ENCODE results near the gene SHOX.
"Not testable (repeated sequence)": the region's sequence is repeated elsewhere in the genome, so short reads cannot be mapped to it uniquely, and the experiment has no call there.

SHOX gene

DNA sequence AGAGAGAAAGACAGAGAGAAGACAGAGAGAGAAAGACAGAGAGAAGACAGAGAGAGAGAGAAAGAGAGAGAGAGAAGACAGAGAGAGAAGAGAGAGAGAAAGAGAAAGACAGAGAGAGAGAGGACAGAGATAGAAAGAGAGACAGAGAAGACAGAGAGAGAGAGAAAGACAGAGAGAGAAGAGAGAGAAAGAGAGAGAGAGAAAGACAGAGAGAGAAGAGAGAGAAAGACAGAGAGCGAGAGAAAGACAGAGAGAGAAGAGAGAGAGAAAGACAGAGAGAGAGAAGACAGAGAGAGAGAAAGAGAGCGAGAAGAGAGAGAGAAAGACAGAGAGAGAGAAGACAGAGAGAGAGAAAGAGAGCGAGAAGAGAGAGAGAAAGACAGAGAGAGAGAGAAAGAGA lies 7.8 kb upstream of the SHOX start:
- not testable (repeated sequence) for DNase-seq

DNA sequence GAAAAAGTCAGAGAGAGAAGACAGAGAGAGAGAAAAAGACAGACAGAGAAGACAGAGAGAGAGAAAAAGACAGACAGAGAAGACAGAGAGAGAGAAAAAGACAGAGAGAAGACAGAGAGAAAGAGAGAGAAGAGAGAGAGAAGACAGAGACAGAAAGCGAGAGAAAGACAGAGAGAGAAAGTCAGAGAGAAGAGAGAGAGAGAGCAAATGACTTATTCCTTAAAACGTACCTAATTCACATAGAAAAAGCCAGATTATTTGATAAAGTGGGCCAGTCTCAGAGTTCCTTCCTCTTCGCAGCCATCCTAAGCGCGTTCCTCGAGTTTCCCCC lies 7.4 kb upstream of the SHOX start:
- no peak for DNase-seq

DNA sequence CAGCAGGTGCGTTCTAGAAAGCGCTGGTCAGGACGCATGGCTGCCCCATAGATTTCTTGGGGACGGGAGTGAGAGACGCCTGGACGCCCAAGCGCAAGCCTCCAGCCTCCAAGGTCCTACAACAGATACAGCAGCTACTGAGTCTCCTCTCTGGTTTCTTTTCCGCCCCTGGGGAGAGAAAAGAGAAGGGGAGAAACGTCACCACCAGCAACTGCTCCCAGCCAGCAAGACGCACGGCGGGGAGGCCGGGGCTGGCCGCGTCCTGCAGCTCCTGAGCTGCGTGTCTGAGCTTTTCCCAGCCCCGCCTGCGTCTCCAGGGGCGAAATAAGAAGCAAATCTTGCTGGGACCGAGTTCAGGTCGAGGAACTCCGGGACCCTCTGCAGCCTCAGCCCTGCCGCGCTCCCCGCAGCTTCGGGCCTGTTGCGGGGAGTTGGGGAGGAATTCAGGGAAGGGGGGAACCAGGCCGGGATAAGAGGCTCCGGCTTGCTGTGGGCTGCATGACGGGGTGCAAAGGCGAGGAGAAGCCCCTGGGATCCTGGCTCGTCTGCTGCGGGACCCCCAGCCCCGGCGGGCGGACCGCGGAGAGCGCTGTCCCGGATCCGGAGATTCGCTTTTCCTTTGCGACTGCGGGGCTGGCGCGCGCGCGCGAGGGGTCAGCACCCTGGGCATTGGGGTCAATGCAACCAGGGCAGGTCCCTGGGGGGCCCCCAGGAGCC lies 6.8 kb upstream of the SHOX start:
- DNase-seq: no peak

DNA sequence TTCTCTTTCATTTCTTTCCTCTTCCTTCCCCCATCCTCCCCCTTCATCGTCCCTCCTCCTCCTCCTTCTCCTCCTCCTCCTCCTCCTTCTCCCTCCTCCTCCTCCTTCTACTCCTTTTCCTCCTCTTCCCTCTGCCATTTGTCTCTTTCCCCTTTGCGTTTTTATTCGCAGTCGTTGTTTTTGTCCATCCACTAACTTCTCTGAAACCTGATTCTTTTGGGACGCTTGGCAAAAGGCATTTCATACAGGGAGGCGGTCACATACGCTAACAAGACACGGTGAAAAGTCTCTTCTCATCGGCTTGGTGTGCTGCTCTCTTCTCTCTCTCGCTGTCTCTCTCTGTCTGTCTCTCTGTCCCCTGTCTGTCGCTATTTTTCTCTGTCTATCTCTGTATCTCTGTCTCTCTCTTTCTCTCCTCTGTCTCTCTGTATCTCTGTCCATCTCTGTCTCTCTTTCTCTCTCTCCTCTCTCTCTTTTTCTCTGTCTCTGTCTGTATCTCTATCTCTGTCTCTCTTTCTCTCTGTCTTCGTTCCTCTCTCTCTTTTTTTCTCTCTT lies 5.4 kb upstream of the SHOX start:
- DNase-seq: no peak

DNA sequence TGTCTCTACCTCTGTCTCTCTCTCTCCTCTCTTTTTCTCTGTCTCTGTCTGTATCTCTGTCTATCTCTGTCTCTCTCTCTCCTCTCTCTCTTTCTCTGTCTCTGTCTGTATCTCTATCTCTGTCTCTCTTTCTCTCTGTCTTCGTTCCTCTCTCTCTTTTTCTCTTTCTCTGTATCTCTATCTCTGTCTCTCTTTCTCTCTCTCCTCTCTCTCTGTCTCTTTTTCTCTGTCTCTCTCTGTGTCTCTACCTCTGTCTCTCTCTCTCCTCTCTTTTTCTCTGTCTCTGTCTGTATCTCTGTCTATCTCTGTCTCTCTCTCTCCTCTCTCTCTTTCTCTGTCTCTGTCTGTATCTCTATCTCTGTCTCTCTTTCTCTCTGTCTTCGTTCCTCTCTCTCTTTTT lies 4.5 kb upstream of the SHOX start:
- not testable (repeated sequence) for DNase-seq

DNA sequence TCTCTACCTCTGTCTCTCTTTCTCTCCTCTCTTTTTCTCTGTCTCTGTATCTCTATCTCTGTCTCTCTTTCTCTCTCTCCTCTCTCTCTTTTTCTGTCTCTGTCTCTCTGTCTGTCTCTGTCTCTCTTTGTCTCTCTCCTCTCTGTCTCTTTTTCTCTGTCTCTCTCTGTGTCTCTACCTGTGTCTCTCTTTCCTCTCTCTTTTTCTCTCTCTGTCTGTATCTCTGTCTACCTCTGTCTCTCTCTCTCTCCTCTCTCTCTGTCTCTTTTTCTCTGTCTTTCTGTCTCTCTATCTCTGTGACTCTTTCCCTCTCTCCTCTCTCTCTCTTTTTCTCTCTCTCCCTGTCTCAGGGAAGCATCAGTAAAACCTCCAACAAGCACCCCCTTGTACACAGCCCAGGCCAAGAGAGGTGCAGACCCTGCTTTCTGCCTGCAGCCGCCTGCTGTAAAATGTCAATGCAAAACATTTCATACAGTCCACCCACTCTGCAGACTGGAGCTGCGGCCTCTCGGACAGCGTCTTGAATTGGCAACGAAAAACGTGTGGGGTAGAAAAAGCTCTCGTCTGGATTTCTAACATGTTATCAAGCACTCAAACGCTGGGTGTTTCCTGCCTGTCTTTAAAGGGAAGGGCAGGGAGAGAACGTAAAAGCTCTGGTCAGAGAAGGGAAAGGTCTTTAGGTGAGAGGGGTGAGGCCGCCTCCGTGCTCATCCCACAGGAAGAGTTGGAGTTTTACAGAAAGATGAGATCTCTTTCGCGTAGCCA lies 3.7 kb upstream of the SHOX start:
- no peak for DNase-seq

DNA sequence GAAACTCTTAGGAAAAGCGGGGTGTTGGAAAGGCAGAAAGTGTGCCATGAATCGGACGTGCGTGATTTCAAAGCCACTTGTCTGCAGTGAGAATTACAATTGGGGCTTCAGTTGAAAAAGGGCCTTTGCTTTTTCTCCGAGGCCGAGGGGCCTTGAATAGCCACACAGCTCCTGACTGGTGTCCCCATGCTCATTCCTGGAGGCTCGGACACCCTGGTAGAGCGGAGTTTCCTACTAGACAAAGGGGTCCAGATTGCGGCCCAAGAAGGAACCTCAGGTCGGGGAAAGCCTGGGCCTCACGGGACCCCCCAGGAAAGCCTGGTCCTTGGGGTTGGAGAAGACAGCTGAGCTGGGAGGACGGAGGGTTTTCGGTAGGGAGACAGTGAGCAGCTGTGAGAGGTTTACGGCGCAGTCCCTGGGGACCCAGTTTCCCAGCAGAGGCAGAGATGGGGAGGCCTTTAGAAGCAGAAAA lies 3.0 kb upstream of the SHOX start:
- no peak for DNase-seq

DNA sequence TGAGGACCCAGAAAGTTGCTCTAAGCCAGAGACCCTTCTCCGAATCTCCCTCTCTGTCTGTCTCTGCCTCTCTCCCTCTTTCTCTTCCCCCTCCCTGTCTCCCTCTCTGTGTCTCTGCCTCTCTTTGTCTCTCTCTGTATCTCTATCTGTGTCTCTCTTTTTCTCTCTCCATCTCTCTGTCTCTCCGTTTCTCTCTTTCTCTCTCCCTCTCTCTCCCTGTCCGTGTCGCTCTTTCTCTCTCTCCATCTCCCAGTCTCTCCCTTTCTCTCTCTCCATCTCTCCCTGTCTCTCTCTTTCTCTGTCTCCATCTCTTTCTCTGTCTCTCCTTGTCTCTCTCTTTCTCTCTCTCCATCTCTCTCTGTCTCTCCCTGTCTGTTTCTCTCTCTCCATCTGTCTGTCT lies 2.6 kb upstream of the SHOX start:
- DNase-seq: no peak

DNA sequence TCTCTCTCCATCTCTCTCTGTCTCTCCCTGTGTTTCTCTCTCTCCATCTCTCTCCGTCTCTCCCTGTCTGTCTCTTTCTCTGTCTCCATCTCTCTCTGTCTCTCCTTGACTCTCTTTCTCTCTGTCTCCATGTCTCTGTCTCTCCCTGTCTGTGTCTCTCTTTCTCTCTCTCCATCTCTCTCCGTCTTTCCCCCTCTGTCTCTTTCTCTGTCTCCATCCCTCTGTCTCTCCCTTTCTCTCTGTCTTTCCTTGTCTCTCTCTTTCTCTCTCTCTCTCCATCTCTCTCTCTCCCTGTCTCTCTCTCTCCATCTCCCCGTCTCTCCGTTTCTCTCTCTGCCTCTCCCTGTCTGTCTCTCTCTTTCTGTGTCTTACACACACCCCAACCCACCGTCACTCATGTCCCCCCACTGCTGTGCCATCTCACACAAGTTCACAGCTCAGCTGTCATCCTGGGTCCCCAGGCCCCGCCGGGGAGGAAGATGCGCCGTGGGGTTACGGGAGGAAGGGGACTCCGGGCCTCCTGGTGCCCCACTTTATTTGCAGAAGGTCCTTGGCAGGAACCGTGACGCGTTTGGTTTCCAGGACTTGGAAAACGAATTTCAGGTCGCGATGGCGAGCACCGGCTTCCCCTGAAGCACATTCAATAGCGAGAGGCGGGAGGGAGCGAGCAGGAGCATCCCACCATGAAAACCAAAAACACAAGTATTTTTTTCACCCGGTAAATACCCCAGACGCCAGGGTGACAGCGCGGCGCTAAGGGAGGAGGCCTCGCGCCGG lies 1.2 kb upstream of the SHOX start:
- DNase-seq: no peak

DNA sequence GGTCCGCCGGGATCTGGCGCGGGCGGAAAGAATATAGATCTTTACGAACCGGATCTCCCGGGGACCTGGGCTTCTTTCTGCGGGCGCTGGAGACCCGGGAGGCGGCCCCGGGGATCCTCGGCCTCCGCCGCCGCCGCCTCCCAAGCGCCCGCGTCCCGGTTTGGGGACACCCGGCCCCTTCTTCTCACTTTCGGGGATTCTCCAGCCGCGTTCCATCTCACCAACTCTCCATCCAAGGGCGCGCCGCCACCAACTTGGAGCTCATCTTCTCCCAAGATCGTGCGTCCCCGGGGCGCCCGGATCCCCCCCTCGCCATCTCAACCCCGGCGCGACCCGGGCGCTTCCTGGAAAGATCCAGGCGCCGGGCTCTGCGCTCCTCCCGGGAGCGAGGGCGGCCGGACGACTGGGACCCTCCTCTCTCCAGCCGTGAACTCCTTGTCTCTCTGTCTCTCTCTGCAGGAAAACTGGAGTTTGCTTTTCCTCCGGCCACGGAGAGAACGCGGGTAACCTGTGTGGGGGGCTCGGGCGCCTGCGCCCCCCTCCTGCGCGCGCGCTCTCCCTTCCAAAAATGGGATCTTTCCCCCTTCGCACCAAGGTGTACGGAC lies 482 bp upstream of the SHOX start:
- DNase-seq: no peak

DNA sequence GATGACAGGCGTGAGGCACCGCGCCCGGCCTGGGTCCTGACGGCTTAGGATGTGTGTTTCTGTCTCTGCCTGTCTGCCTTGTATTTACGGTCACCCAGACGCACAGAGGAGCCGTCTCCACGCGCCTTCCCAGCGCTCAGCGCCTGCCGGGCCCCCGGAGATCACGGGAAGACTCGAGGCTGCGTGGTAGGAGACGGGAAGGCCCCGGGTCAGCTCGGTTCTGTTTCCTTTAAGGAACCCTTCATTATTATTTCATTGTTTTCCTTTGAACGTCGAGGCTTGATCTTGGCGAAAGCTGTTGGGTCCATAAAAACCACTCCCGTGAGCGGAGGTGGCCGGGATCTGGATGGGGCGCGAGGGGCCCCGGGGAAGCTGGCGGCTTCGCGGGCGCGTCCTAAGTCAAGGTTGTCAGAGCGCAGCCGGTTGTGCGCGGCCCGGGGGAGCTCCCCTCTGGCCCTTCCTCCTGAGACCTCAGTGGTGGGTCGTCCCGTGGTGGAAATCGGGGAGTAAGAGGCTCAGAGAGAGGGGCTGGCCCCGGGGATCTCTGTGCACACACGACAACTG lies 1.3 kb downstream of the SHOX start:
- no peak for DNase-seq

DNA sequence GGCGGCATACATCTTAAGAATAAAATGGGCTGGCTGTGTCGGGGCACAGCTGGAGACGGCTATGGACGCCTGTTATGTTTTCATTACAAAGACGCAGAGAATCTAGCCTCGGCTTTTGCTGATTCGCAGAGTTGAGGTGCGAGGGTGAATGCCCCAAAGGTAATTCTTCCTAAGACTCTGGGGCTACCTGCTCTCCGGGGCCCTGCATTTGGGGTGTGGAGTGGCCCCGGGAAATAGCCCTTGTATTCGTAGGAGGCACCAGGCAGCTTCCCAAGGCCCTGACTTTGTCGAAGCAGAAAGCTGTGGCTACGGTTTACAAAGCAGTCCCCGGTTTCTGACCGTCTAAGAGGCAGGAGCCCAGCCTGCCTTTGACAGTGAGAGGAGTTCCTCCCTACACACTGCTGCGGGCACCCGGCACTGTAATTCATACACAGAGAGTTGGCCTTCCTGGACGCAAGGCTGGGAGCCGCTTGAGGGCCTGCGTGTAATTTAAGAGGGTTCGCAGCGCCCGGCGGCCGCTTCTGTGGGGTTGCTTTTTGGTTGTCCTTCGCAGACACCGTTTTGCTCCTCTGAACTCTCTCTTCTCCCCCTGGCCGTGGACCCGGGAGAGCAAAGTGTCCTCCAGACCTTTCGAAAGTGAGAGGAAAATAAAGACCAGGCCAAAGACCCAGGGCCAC lies 1.9 kb downstream of the SHOX start:
- DNase-seq: no peak

DNA sequence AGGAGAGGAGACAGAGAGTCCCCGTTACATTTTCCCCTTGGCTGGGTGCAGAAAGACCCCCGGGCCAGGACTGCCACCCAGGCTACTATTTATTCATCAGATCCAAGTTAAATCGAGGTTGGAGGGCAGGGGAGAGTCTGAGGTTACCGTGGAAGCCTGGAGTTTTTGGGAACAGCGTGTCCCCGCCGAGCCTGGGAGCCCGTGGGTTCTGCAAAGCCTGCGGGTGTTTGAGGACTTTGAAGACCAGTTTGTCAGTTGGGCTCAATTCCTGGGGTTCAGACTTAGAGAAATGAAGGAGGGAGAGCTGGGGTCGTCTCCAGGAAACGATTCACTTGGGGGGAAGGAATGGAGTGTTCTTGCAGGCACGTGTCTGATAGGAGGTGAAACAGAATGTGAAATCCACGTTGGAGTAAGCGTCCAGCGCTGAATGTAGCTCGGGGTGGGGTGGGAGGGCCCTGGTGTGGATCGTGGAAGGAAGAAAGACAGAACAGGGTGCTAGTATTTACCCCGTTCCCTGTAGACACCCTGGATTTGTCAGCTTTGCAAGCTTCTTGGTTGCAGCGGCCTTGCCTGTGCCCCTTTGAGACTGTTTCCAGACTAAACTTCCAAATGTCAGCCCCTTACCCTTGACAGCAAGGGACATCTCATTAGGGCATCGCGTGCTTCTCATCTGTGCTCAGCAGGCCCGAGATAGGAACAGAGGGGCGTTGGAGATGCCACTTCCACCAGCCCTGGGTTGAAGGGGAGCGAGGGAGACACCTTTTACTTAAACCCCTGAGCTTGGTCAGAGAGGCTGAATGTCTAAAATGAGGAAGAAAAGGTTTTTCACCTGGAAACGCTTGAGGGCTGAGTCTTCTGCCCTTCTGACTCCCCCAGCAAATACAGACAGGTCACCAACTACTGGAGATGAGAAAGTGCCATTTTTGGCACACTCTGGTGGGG lies 2.7 kb downstream of the SHOX start:
- DNase-seq: no peak

DNA sequence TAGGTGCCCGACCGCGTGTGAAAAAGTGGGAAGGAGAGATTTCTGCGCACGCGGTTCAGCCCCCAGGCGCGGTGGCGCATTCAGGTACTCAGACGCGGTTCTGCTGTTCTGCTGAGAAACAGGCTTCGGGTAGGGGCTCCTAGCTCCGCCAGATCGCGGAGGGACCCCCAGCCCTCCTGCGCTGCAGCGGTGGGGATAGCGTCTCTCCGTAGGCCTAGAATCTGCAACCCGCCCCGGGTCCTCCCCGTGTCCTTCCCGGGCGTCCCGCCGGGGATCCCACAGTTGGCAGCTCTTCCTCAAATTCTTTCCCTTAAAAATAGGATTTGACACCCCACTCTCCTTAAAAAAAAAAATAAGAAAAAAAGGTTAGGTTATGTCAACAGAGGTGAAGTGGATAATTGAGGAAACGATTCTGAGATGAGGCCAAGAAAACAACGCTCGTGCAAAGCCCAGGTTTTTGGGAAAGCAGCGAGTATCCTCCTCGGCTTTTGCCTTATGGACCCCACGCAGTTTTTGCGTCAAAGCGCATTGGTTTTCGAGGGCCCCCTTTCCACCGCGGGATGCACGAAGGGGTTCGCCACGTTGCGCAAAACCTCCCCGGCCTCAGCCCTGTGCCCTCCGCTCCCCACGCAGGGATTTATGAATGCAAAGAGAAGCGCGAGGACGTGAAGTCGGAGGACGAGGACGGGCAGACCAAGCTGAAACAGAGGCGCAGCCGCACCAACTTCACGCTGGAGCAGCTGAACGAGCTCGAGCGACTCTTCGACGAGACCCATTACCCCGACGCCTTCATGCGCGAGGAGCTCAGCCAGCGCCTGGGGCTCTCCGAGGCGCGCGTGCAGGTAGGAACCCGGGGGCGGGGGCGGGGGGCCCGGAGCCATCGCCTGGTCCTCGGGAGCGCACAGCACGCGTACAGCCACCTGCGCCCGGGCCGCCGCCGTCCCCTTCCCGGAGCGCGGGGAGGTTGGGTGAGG lies 3.7 kb downstream of the SHOX start:
- DNase-seq: no peak

DNA sequence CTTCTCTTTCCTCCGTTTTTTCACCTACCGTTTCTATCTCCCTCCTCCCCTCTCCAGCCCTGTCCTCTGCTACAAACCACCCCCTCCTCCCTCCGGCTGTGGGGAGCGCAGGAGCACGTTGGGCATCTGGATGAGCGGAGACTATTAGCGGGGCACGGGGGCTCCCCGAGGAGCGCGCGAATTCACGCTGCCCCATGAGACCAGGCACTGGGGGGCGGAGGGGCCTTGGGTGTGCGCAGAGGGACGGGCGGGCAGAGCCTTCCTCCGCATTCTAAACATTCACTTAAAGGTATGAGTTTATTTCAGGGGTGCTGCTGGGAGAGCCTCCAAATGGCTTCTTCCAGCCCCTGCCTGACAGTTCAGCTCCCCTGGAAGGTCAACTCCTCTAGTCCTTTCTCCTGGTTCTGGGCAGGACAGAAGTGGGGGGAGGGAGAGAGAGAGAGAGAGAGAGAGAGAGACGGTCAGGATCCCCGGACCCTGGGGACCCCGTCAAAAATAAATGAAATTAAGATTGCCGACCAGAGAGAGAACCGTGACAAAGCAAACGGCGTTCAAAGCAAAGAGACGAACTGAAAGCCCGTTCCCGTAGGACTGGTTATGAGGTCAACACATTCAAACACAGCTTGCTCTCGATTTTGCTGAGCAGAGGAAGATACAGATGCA lies 5.0 kb downstream of the SHOX start:
- DNase-seq: no peak

DNA sequence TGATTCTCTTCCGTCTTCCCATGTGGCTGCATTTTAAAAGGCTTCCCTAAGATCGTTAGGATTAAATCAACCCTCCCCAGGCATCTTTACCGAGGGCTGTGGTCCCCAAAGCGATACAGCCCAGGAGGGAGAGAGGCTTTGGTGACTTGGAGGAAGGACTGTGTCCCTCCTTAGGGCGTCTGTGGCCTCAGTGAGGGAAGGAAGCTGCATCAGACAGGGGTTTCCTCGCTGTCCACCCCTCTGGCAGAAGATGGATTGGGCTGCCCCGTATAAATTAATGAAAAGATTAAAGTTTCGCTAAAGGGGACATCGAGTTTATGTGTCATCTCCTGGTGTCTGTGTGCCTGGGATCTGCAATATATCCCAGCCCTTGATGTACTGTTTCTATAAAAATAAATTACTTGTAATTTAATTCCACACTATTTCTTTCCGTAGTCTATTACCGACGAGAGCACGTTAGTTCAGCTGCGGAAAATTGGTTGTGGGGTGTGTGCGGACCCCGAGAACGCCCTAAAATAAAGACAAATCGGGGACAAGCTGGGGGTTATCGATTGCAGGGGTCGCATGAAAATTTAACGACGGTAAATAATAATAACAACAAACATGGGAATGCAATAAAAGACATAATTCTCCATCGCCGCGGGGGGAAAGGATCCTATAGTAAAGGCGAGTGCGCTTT lies 6.5 kb downstream of the SHOX start:
- DNase-seq: no peak

DNA sequence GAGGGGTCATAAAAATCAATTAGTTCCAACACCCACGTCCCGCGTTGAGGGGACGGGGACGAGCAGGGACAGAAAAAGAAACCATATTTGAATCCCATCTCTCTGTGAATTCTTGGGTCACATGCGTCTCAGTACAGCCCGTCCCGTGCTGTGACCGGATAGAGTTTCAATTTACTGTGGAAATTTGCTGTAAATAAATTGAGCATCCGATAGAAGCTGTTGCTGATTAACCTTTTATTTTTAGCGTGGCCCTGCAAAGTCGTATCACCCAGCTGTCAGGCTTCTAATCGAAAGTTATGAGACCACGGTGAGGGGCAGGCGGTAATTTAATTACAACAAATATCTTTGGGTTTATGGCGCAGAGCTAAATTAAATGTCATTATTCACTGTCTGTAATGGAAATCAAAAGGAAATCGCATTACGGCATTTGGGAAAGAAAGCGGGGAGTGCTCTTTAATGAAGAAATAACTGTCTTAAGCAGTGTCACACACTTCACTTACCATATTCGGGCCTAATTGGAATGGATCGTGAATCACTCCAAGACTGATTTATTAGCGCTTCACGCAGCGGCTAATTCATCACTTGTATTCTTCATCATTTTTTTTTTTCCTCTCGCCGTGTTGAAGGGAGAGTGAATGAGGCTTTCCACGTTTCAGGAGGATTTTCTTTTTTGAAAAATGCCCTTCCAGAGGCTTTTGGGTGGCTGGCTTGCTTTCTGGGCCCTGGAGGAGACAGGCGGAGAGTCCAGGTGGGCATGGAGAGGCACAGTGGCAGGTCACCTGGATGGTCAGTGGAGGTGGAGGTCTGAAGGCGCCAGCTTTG lies 7.3 kb downstream of the SHOX start:
- DNase-seq: no peak
